Uterus (tissue), 4 donors: ENCODE measurements around the gene HOXC6. TPM values are rescaled to one million over a fixed set of nuclear protein-coding genes. Genes with fewer than 3 reads are reported as not detected.

Experiments used
- DNase-seq, 2 donors: peaks; one replicate each; pipeline ENCODE4 v3.0.0-alpha.2; 2019 to 2020
- H3K27ac ChIP-seq, 2 donors: fragments of 200-600 bp; sonication (generic); 1 replicate in 1 of 2; 2 replicates in 1 of 2; pipeline ENCODE4 v1.5.1; 2016 to 2018
- H3K27me3 ChIP-seq, 2 donors: fragments of 200-600 bp; sonication (generic); one replicate each; pipeline ENCODE4 v1.5.1; 2018 to 2019; ENCODE audit warnings: control low read depth in 1 of 2
- H3K36me3 ChIP-seq, 2 donors: fragments of 200-600 bp; sonication (generic); one replicate each; pipeline ENCODE4 v1.5.1; 2019; ENCODE audit warnings: control low read depth in 1 of 2
- H3K4me1 ChIP-seq, 2 donors: fragments of 200-600 bp; sonication (generic); one replicate each; pipeline ENCODE4 v1.5.1; 2018 to 2019; ENCODE audit warnings: control low read depth in 1 of 2
- H3K4me3 ChIP-seq, 2 donors: fragments of 200-600 bp; sonication (generic); 1 replicate in 1 of 2; 2 replicates in 1 of 2; pipeline ENCODE4 v1.5.1; 2018 to 2019; ENCODE audit warnings: mild to moderate bottlenecking in 1 of 2
- H3K9me3 ChIP-seq, 2 donors: fragments of 200-600 bp; sonication (generic); one replicate each; pipeline ENCODE4 v1.5.1; 2019; ENCODE audit warnings: control low read depth in 1 of 2
- POLR2A ChIP-seq, 2 donors: fragments of 450-650 bp; IDR thresholded peaks; one replicate each; pipeline ENCODE4 v1.6.1; 2016; ENCODE audit warnings: antibody characterized with exemption in 2 of 2, mild to moderate bottlenecking in 1 of 2, moderate library complexity in 1 of 2
- intact Hi-C: fragments of 100-400 bp; cut with DNase I; formaldehyde crosslinking; loops from one replicate; pipeline ENCODE4 v1.15.1; 2023; ENCODE audit warnings: low total_unique reads
- total RNA-seq, 4 donors: library from RNA; depleted of rRNA in 3 of 4; stranded (reverse); fragments of >200 nt in 3 of 4; gene quantifications; one replicate each; pipeline versions ENCODE4 v1.1.0 to v1.2.4, GENCODE V29; 2014 to 2023
- TF ChIP-seq, protein P1 (sequence below), 4 experiments: fragments of 200-600 bp in 2 of 4; fragments of 450-650 bp in 2 of 4; sonication (generic) in 2 of 4; IDR thresholded peaks; one replicate each; pipeline ENCODE4 v1.5.1; 2016 to 2019; ENCODE audit warnings: antibody characterized with exemption in 4 of 4, mild to moderate bottlenecking in 2 of 4, moderate library complexity in 1 of 4
- donor health status: DM: yes; HTN: yes; CAD: no.

The HOXC6 gene
- total RNA-seq, 4 donors from 2014 or later = 1.2 to 20.4 (median 2.1) TPM; not detected in 1

GRCh38 chr12:53984901-53985691 is 43.1 kb upstream of the HOXC6 start, which contains the start of gene HOXC10:
Gene HOXC10 (plus strand): TSS chr12:53985146. CDS start chr12:53985260, 114 bp downstream.
- intact Hi-C loops = no loop called here
- Histone ChIP-seq H3K36me3 (no peaks in the 10 kb centered on the region), H3K27me3 (peaks cover 12 to 78% of the 10 kb centered on the region in 2 donors), H3K4me3 (peak within 1 kb of the TSS in 1 of 2 donors; percentile 39), H3K27ac (peak within 1 kb of the TSS in 1 of 2 donors; percentile 27), H3K9me3 (no peaks in the 10 kb centered on the region), H3K4me1 (peaks cover 0 to 10% of the 10 kb centered on the region in 2 donors)
- peak; percentile 85 to 95 for DNase-seq
- TF ChIP-seq, protein P1, sequence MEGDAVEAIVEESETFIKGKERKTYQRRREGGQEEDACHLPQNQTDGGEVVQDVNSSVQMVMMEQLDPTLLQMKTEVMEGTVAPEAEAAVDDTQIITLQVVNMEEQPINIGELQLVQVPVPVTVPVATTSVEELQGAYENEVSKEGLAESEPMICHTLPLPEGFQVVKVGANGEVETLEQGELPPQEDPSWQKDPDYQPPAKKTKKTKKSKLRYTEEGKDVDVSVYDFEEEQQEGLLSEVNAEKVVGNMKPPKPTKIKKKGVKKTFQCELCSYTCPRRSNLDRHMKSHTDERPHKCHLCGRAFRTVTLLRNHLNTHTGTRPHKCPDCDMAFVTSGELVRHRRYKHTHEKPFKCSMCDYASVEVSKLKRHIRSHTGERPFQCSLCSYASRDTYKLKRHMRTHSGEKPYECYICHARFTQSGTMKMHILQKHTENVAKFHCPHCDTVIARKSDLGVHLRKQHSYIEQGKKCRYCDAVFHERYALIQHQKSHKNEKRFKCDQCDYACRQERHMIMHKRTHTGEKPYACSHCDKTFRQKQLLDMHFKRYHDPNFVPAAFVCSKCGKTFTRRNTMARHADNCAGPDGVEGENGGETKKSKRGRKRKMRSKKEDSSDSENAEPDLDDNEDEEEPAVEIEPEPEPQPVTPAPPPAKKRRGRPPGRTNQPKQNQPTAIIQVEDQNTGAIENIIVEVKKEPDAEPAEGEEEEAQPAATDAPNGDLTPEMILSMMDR (IDR thresholded peaks at IDR 0.05) = peak; percentile 39 to 90 (median 68)
- TF ChIP-seq POLR2A (IDR thresholded peaks at IDR 0.05) = peak in 1 of 2 donors; percentile 22

- no peaks in the 10 kb centered on the region for H3K36me3 ChIP-seq
- peak overlapping the region in 1 of 2 donors; percentile 39 for H3K4me3 ChIP-seq
- no peak for DNase-seq
- H3K9me3 ChIP-seq = no peaks in the 10 kb centered on the region
- no peak for TF ChIP-seq POLR2A (IDR thresholded peaks at IDR 0.05)
- TF ChIP-seq, protein P1 (IDR thresholded peaks at IDR 0.05) = no peak
- H3K4me1 ChIP-seq = peaks cover 0 to 13% of the 10 kb centered on the region in 2 donors
- peaks cover 12 to 84% of the 10 kb centered on the region in 2 donors for H3K27me3 ChIP-seq
- peak overlapping the region in 1 of 2 donors; percentile 27 for H3K27ac ChIP-seq
- intact Hi-C loops = no loop called here
These were observed 42.6 kb upstream of the HOXC6 start for GRCh38 chr12:53985692-53985993.

GRCh38 chr12:53985994-53986685 is 42.1 kb upstream of the HOXC6 start:
- H3K4me1 ChIP-seq = peaks cover 0 to 17% of the 10 kb centered on the region in 2 donors

GRCh38 chr12:53986686-53987483 is 41.4 kb upstream of the HOXC6 start:
- no peak overlapping the region for H3K27ac ChIP-seq
- TF ChIP-seq, protein P1 (IDR thresholded peaks at IDR 0.05) = no peak
- TF ChIP-seq POLR2A (IDR thresholded peaks at IDR 0.05) = no peak
- intact Hi-C loops = no loop called here
- no peak for DNase-seq
- H3K9me3 ChIP-seq = no peaks in the 10 kb centered on the region
- no peaks in the 10 kb centered on the region for H3K36me3 ChIP-seq
- H3K27me3 ChIP-seq = peaks cover 15 to 94% of the 10 kb centered on the region in 2 donors
- H3K4me1 ChIP-seq = peaks cover 0 to 17% of the 10 kb centered on the region in 2 donors
- peak overlapping the region in 1 of 2 donors; percentile 39 for H3K4me3 ChIP-seq

More at GRCh38 chr12:53985994-53986685, 42.1 kb upstream of the HOXC6 start:
- no peaks in the 10 kb centered on the region for H3K9me3 ChIP-seq
- peaks cover 12 to 88% of the 10 kb centered on the region in 2 donors for H3K27me3 ChIP-seq
- H3K27ac ChIP-seq = peak overlapping the region in 1 of 2 donors; percentile 27
- H3K4me3 ChIP-seq = peak overlapping the region in 1 of 2 donors; percentile 39
- no peak for DNase-seq
- intact Hi-C loops = no loop called here
- no peaks in the 10 kb centered on the region for H3K36me3 ChIP-seq
- no peak for TF ChIP-seq POLR2A (IDR thresholded peaks at IDR 0.05)
- TF ChIP-seq, protein P1 (IDR thresholded peaks at IDR 0.05) = peak in 1 of 4 experiments; percentile 3
